ENCODE results near the gene CPEB1.

- TF ChIP-seq CTCF (IDR thresholded peaks at IDR 0.05; ENCODE audit: low read depth, low read length) (no peak), POLR2A (IDR thresholded peaks at IDR 0.05; ENCODE audit: extremely low read depth, insufficient read length) (no peak), MYC (IDR thresholded peaks at IDR 0.05; ENCODE audit: low read depth, low read length) (no peak)
- TF ChIP-seq, protein P1, sequence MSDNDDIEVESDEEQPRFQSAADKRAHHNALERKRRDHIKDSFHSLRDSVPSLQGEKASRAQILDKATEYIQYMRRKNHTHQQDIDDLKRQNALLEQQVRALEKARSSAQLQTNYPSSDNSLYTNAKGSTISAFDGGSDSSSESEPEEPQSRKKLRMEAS (IDR thresholded peaks at IDR 0.05; ENCODE audit: low read depth, low read length) = no peak
Measured at GRCh38 chr15:82680200-82681102, 33.3 kb upstream of the CPEB1 start.

All from NB4 (cell line).